DMS114 treated with DMSO at 0.1 percent for 48 hours (cell line): ENCODE measurements around the gene TLN1.
A peak's percentile ranks its signal among the peaks of the same experiment; 100 is the strongest.

Experiments
- DNase-seq: peaks from one replicate; lab custom pipeline; 2025; ENCODE audit not compliant: unreplicated experiment; lab: John Stamatoyannopoulos, UW

The TLN1 gene

GRCh38 chr9:35753466-35753865, 21.5 kb upstream of the TLN1 start:
- DNase-seq = no peak

- no peak for DNase-seq
Measured at GRCh38 chr9:35750256-35750531, 18.2 kb upstream of the TLN1 start.

GRCh38 chr9:35749515-35750255, 17.7 kb upstream of the TLN1 start:
- DNase-seq = no peak

GRCh38 chr9:35748858-35749514, 17.0 kb upstream of the TLN1 start, which contains the start of the genes GBA2 and RGP1:
GBA2 (minus strand) TSS chr9:35749228; CDS start chr9:35748704, 524 bp downstream.
RGP1 (plus strand) TSS chr9:35749287; CDS start chr9:35749756, 469 bp downstream.
- peak; percentile 29 for DNase-seq

- no peak for DNase-seq
Measured at GRCh38 chr9:35748242-35748857, 16.4 kb upstream of the TLN1 start.

- DNase-seq = no peak
Measured at GRCh38 chr9:35746583-35746982, 14.6 kb upstream of the TLN1 start.

GRCh38 chr9:35745569-35745968, 13.6 kb upstream of the TLN1 start:
- no peak for DNase-seq

- no peak for DNase-seq
Measured at GRCh38 chr9:35743880-35744518, 12.0 kb upstream of the TLN1 start.

GRCh38 chr9:35743452-35743851, 11.5 kb upstream of the TLN1 start:
- DNase-seq = no peak

- no peak for DNase-seq
Measured at GRCh38 chr9:35741740-35742139, 9.7 kb upstream of the TLN1 start.

GRCh38 chr9:35740243-35740642, 8.2 kb upstream of the TLN1 start:
- no peak for DNase-seq

- DNase-seq = no peak
Measured at GRCh38 chr9:35738924-35739323, 6.9 kb upstream of the TLN1 start.

- DNase-seq = no peak
Measured at GRCh38 chr9:35738186-35738585, 6.2 kb upstream of the TLN1 start.

- DNase-seq = no peak
Measured at GRCh38 chr9:35737143-35737542, 5.1 kb upstream of the TLN1 start.

- peak; percentile 60 for DNase-seq
Measured at GRCh38 chr9:35736201-35736633, 4.2 kb upstream of the TLN1 start.

GRCh38 chr9:35734096-35734495, 2.1 kb upstream of the TLN1 start:
- no peak for DNase-seq

- peak; percentile 8 for DNase-seq
Measured at GRCh38 chr9:35732800-35733541, 976 bp upstream of the TLN1 start.

GRCh38 chr9:35731415-35732184, 395 bp downstream of the TLN1 start:
- DNase-seq = no peak

GRCh38 chr9:35730486-35730854, 1.5 kb downstream of the TLN1 start:
- no peak for DNase-seq

- DNase-seq = peak; percentile 32
Measured at GRCh38 chr9:35729700-35730485, 2.1 kb downstream of the TLN1 start.
